HG03378 (cell line): ENCODE data around the gene MDGA2.

Experiments used
- ATAC-seq: cut with Tn5 transposase; IDR thresholded peaks from one replicate; pipeline ENCODE4 v1.9.1; 2021; ENCODE audit warnings: mild to moderate bottlenecking, moderate library complexity; ENCODE audit not compliant: unreplicated experiment

The MDGA2 gene

GRCh38 chr14:47490766-47491165 is 184.6 kb downstream of the MDGA2 start:
- no peak for ATAC-seq

GRCh38 chr14:47490353-47490752 is 185.1 kb downstream of the MDGA2 start:
- ATAC-seq, result no peak

DNA sequence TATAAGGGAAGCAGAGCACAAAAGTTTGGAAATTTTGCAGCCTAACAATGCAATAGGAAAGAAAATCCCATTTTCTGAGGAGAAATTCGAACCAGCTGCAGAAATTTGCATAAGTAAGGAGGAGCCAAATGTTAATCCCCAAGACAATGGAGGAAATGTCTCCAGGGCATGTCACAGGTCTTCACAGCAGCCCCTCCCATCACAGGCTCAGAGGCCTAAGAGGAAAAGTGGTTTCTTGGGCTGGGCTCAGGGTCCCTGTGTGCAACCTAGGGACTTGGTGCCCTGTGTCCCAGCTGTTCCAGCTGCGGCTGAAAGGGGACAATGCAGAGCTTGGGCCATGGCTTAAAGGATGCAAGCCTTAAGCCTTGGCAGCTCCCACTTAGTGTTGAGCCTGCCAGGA is 190.0 kb downstream of the MDGA2 start:
- ATAC-seq, result no peak

GRCh38 chr14:47483449-47483848 is 192.0 kb downstream of the MDGA2 start:
- no peak for ATAC-seq

DNA sequence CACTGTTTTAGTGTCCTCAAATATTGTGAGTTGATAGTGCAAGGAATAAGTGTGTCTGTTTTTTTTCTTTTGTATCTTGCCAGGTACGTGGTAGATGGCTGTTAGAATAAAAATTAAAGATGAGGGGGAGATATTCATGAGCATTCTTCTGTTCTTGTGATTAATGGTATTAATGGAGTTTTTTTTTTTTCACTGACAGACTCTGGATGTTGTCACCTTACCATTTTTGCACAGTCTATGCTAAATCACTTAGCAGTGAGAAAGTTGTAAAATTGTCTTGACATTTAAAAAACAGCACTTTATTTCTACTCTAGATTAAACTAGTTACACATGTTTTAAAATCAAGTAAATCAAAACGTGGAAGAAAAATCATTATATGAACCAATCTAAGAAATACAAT is 204.3 kb downstream of the MDGA2 start:
- no peak for ATAC-seq

DNA sequence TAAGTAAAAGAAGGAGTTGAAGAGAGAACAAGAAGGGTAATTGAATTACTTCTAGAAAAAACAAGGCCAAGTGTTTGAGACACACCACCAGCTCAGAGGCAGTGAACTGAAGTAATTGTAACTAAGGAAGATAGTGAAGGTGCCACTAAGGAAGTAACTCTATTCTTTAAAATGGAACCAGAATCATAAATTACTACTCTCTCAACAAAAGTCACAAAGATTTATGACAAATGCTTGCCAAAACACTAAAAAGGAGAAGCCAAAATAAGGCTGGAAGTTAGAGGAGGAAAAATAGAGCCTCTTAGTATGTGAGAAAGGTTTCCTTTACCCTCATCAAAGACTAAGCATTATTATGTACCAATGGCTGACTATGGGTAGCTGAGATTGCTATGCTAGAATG is 208.5 kb downstream of the MDGA2 start:
- no peak for ATAC-seq

DNA sequence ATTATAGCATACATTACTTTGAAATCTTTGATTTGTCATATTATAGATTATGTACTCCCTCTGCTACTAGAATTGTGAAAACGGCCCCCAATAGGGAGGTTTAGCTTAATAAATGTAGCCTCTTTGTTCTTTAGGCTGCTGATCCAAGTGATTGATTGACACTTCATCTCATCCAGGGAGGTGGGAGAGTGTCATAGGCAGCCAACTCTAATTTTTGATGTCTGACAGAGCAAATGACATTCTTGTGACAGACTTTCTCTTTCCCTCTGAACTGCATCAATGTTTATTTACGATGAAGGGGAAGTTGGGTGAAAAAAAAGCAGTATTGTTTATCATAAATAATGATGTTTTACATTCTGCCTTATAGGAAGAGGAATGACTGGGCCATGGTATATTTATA is 221.4 kb downstream of the MDGA2 start:
- ATAC-seq, result no peak

DNA sequence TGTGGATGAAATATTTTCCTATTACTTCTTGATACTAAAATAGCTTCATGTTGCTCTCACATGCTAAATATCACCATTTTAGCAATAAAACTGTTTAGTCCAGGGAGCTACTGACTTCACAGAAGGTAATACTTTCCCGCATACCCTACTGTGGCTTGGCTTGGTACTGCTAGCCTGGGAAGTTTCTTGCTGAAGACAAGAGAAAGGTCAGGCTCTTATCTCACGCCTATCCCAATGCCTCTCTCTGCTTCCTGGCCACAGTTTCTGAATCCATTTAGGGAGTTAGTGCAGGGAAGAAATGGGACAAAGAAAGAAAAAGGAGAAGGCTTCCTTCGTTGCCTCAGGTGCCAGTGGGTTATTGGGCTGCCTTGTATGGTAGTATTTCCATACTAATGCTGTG is 228.3 kb downstream of the MDGA2 start:
- ATAC-seq, result no peak

GRCh38 chr14:47442211-47442610 is 233.2 kb downstream of the MDGA2 start:
- no peak for ATAC-seq

DNA sequence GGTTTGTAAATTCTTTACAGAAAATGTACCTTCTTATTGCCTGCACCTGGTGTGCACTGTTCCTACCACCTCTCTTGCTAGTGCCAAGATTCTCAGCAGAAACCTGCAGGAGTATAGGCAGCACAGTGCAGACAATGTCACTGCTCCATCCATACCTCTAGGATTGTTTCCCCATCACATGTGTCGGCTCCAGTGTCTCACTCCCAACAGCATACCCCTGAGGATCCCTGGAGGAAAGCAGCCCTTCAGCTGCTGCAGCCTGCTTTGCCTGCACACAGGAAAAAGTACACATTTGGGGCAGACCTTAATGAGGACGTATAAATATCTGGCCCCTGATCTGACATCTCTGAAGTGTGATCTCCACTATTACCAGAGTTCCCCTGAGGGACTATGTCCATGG is 235.5 kb downstream of the MDGA2 start:
- no peak for ATAC-seq

DNA sequence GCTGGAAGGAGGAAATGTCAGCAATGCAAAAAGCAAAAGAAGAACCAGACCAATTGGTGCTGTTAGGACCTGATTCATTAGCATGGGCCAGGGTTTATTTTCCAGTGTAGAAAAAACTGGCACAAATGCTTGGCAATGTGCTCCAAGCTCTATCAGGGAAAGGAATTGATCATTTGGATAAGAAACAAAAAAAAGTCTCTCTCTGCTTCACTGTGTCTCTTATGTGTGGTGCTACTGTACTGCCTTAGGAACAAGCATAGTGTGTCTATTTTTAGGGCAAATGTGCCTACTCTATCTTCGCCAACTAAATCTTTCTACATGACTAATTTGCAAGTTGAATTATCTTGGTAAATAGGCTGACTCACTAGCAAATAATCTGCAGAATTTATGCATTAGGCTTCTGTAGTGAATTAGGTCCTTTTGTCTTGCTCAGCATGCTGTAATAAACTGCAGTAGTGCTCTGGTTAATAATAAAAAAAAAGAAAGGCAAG is 236.7 kb downstream of the MDGA2 start:
- ATAC-seq, result no peak

DNA sequence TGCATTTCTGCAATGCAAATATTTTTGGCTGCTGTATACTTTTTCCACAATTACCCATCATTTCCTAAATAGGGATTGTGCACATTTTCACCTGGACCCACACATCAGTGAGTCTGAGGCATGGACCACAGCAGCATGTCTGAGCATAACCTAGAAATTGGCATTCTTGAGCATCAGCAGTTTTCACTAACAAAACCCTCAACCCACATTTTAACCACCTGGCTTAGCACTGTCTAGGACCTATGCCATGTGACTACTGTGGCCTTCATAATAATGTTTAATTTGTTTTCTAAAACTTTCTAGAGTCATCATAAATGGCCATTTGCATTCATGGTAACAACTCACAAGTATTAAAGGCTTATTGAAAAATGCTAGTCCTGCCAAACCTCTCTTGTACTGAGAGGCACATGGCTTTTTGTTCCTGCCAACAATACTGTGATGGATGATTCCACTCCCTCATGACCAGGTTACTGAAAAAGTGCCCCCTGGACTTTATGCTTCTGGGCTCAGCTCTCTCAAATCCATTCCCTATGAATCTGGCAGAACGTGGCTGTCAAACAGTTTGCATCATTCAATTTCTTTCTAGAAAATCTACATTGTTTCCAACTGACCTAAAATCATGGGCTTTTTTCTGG is 240.0 kb downstream of the MDGA2 start:
- no peak for ATAC-seq

GRCh38 chr14:47427629-47428028 is 247.8 kb downstream of the MDGA2 start:
- ATAC-seq, result no peak

DNA sequence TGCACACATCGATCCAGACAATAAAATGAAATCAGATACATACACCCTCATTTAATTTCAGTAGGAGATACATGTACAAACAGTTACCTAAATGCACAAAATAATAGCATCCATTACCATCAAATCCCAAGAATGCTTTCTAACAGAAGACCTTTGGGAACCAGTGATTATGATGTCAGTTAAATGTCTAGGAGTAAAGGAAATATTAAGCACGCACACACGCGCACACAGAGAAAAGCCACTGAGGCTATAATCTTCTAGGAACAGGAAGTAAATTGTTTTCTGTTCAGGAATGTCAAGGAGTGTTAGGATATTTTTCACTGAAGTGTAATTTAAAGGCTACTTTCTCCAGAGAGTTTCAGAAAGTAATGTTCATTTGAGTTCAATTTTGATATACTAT is 250.1 kb downstream of the MDGA2 start:
- no peak for ATAC-seq

DNA sequence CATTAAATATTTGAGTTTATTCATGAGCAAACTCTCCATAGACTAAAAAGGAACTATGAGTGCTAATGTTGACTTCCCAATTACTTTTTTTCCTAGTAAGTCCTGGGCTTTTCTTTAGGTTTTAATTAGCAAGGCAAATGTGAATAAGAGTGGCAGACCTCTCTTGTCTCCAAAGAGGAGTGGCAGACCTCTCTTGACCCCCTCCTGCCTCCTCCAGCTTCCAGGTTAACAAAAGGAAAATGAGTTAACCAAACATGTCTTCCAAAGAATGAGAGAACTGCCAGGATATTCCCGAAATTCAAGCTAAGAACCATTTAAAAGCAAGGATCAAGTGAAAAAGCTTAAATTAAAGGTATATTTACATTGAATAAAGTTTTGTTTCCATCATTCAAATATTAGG is 253.2 kb downstream of the MDGA2 start:
- no peak for ATAC-seq

DNA sequence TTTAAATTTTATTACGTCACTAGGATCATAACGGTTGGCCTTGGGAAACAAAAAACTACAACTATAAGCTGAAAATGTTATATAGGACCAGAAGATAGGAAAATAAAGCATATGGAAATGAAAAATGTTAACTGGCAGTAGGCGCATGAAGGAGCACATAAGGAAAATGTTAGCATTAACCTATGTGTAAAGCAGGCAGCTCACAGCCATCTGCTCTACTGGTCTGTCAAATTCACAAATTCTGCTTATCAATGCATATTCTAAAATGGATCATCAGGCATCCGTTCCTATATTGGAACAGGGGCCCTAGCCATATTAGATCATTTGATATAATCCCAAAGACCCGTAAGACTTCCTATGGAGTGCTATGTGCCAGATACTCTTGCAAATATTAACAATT is 263.9 kb downstream of the MDGA2 start:
- no peak for ATAC-seq

- ATAC-seq, result no peak
Observed at GRCh38 chr14:47392326-47392725, 283.1 kb downstream of the MDGA2 start.

DNA sequence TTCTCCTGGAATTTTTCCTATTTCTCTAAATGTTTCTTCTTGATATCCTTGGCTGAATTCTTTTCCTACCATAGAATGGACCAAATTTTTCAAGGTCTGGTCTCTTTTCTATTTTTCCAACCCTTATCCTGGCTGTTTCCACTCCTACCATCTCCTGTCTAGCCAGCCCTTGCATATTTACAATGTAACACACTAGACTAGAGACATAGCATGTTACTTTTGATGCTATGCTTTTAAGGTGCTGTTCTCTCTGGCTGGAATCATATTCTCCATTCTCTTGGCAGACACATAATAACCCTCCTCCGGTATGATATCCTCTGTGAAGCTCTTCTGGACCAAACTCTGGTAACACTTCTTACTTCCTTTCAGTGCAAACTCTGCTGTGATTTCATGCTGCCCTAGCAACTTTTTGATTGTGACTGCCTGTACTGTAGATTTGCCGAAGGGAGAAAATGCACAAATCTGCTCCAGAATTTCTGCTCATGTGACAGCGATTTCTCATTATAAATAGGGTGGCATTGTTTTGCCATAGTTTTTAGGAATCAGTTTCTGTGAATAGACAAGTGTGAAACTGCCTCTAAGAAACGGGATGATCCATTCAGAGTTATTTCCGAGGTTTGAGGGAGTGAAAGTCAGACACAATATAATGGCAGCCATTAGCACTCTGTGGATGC is 284.4 kb downstream of the MDGA2 start:
- ATAC-seq, result no peak

DNA sequence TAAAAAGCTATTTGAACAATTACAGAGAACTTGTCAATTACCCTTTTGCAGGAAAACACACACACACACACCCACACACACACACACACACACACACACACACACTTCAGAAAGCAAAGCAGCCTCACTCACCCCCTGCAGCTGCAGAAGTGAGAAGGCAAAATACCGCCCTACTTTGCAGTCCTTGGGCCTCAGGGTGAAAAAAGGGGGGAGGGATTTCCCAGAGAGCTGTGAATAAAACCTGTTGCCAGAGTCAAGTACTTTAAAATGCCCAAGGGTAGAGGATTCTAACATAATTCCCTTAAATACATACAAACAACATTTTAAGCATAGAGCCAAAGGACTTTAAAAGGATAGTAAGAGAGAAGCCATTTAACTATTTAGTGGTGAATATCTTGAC is 285.9 kb downstream of the MDGA2 start:
- ATAC-seq, result no peak

- no peak for ATAC-seq
Observed at GRCh38 chr14:47366006-47366405, 309.4 kb downstream of the MDGA2 start.

GRCh38 chr14:47365233-47365632 is 310.2 kb downstream of the MDGA2 start:
- ATAC-seq, result no peak

- no peak for ATAC-seq
Observed at GRCh38 chr14:47353186-47353585, 322.2 kb downstream of the MDGA2 start.

GRCh38 chr14:47346849-47347248 is 328.6 kb downstream of the MDGA2 start:
- no peak for ATAC-seq
